Measurements from ENCODE around the gene PNPLA5.

The PNPLA5 gene

DNA sequence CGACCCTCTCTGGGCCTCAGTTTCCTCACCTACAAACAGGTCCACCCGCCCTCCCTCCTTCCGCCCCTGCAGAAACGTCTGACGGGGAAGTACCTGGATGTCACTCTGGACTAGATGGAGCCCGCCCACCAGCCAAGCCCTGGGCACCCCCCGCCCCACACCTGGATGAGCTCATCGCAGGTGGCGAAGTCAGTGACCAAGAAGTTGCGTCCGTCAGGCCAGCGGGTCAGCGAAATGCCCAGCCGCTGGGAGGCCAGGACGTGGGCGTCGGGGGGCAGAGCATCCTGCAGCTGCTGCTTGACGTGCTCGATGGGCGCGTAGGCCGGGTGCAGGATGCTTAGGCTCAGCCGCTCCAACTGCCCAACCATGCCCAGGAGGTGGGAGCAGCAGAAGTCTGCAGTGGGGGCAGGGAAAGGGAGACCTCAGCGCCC lies 897 bp downstream of the PNPLA5 start (continued):
- TF ChIP-seq BACH2 (CRISPR knock-in tag; IDR thresholded peaks at IDR 0.05; ENCODE audit: borderline replicate concordance) (no peak), SNAI2 (CRISPR knock-in tag; IDR thresholded peaks at IDR 0.05) (no peak), RARB (CRISPR knock-in tag; IDR thresholded peaks at IDR 0.05) (no peak), ZNF70 (CRISPR knock-in tag; IDR thresholded peaks at IDR 0.05) (no peak)
- TF ChIP-seq, protein P1, sequence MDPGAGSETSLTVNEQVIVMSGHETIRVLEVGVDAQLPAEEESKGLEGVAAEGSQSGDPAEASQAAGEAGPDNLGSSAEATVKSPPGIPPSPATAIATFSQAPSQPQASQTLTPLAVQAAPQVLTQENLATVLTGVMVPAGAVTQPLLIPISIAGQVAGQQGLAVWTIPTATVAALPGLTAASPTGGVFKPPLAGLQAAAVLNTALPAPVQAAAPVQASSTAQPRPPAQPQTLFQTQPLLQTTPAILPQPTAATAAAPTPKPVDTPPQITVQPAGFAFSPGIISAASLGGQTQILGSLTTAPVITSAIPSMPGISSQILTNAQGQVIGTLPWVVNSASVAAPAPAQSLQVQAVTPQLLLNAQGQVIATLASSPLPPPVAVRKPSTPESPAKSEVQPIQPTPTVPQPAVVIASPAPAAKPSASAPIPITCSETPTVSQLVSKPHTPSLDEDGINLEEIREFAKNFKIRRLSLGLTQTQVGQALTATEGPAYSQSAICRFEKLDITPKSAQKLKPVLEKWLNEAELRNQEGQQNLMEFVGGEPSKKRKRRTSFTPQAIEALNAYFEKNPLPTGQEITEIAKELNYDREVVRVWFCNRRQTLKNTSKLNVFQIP (CRISPR knock-in tag; IDR thresholded peaks at IDR 0.05; ENCODE audit: borderline replicate concordance, low read depth): no peak
- TF ChIP-seq, protein P2, sequence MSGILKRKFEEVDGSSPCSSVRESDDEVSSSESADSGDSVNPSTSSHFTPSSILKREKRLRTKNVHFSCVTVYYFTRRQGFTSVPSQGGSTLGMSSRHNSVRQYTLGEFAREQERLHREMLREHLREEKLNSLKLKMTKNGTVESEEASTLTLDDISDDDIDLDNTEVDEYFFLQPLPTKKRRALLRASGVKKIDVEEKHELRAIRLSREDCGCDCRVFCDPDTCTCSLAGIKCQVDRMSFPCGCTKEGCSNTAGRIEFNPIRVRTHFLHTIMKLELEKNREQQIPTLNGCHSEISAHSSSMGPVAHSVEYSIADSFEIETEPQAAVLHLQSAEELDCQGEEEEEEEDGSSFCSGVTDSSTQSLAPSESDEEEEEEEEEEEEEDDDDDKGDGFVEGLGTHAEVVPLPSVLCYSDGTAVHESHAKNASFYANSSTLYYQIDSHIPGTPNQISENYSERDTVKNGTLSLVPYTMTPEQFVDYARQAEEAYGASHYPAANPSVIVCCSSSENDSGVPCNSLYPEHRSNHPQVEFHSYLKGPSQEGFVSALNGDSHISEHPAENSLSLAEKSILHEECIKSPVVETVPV (CRISPR knock-in tag; IDR thresholded peaks at IDR 0.05): no peak

DNA sequence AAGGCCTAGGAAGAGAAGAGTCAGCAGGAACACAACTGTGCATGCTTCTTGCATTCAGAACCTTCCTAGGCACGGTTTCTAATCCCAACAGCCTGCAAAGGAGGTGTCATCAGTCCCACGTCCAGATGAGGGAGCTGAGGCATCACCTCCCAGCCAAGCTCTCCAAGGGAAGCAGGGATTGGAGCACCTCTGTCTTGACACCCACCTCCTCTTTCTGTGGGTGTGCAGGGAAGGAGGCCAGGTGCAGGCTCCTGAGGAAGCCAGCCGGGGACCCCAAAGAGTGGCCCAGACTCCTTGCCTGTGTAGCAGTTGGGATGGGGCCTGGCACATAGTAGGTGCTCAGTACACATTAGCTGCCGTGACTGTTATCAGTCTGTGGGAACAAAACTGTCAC lies 2.0 kb downstream of the PNPLA5 start:
- TF ChIP-seq CSDC2 (CRISPR knock-in tag; IDR thresholded peaks at IDR 0.05): no peak
- TF ChIP-seq TOX (CRISPR knock-in tag; IDR thresholded peaks at IDR 0.05; ENCODE audit: borderline replicate concordance): no peak
- no peak for TF ChIP-seq ESRRG (CRISPR knock-in tag; IDR thresholded peaks at IDR 0.05)
- no peak for TF ChIP-seq ARNTL (CRISPR knock-in tag; IDR thresholded peaks at IDR 0.05; ENCODE audit: borderline replicate concordance, low read depth)
- TF ChIP-seq, protein P3, sequence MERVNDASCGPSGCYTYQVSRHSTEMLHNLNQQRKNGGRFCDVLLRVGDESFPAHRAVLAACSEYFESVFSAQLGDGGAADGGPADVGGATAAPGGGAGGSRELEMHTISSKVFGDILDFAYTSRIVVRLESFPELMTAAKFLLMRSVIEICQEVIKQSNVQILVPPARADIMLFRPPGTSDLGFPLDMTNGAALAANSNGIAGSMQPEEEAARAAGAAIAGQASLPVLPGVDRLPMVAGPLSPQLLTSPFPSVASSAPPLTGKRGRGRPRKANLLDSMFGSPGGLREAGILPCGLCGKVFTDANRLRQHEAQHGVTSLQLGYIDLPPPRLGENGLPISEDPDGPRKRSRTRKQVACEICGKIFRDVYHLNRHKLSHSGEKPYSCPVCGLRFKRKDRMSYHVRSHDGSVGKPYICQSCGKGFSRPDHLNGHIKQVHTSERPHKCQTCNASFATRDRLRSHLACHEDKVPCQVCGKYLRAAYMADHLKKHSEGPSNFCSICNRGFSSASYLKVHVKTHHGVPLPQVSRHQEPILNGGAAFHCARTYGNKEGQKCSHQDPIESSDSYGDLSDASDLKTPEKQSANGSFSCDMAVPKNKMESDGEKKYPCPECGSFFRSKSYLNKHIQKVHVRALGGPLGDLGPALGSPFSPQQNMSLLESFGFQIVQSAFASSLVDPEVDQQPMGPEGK (CRISPR knock-in tag; IDR thresholded peaks at IDR 0.05; ENCODE audit: borderline replicate concordance): no peak
- TF ChIP-seq SNAI2 (CRISPR knock-in tag; IDR thresholded peaks at IDR 0.05): no peak
- TF ChIP-seq BACH2 (CRISPR knock-in tag; IDR thresholded peaks at IDR 0.05; ENCODE audit: borderline replicate concordance): no peak
- no peak for TF ChIP-seq ZFP30 (CRISPR knock-in tag; IDR thresholded peaks at IDR 0.05)
- no peak for TF ChIP-seq GLIS3 (CRISPR knock-in tag; IDR thresholded peaks at IDR 0.05)
- ATAC-seq: peak; percentile 56; the same call in 2 of the 3 replicates

DNA sequence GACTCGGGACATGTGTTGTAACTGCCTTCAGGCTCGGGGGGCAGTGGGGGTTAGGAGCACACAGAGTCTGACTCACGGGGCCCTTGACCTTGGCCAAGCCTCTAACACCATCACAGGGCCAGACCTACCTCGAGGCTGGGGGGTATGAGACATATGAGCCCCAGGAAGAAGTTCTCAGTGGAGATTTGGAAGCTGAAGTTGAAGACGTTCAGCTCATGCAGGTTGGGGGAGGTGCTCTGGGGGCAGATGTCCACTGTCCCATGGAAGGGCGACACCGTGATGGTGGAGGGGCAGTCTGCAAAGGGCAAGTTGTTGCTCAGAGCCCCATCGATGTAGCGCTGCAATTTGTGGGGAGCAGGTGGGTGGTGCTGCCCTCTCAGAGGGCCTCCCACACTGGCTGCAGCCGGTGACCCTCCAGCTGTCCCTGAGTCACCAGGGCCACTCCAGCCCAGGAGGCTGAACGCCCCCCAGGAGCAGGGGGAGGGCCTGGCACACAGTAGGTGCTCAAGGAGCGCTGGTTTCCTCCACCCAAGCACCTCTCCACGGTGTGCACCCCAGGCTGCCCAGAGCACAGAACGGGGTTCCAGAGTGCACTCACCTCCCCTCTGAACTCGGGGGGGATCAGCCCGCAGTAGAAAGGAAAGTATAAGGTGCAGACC lies 2.5 kb downstream of the PNPLA5 start:
- TF ChIP-seq ZNF8 (CRISPR knock-in tag; IDR thresholded peaks at IDR 0.05) (no peak), ZFP3 (CRISPR knock-in tag; IDR thresholded peaks at IDR 0.05) (no peak), GLIS3 (CRISPR knock-in tag; IDR thresholded peaks at IDR 0.05) (no peak), CSDC2 (CRISPR knock-in tag; IDR thresholded peaks at IDR 0.05) (no peak), TOX (CRISPR knock-in tag; IDR thresholded peaks at IDR 0.05; ENCODE audit: borderline replicate concordance) (no peak), BACH2 (CRISPR knock-in tag; IDR thresholded peaks at IDR 0.05; ENCODE audit: borderline replicate concordance) (no peak), ZFP30 (CRISPR knock-in tag; IDR thresholded peaks at IDR 0.05) (no peak), ZNF565 (CRISPR knock-in tag; conservative IDR thresholded peaks at IDR 0.05; ENCODE audit: low read depth) (no peak), ISL1 (CRISPR knock-in tag; IDR thresholded peaks at IDR 0.05) (no peak), TCF4 (CRISPR knock-in tag; IDR thresholded peaks at IDR 0.05; ENCODE audit: borderline replicate concordance) (no peak), ESRRG (CRISPR knock-in tag; IDR thresholded peaks at IDR 0.05) (no peak), ARNTL (CRISPR knock-in tag; IDR thresholded peaks at IDR 0.05; ENCODE audit: borderline replicate concordance, low read depth) (no peak), ZC3H10 (CRISPR knock-in tag; IDR thresholded peaks at IDR 0.05) (no peak), ZNF70 (CRISPR knock-in tag; IDR thresholded peaks at IDR 0.05) (no peak), PPARA (CRISPR knock-in tag; IDR thresholded peaks at IDR 0.05; ENCODE audit: borderline replicate concordance) (no peak), OSR1 (CRISPR knock-in tag; IDR thresholded peaks at IDR 0.05) (no peak)
- TF ChIP-seq, protein P3 (CRISPR knock-in tag; IDR thresholded peaks at IDR 0.05; ENCODE audit: borderline replicate concordance): no peak
- TF ChIP-seq, protein P4, sequence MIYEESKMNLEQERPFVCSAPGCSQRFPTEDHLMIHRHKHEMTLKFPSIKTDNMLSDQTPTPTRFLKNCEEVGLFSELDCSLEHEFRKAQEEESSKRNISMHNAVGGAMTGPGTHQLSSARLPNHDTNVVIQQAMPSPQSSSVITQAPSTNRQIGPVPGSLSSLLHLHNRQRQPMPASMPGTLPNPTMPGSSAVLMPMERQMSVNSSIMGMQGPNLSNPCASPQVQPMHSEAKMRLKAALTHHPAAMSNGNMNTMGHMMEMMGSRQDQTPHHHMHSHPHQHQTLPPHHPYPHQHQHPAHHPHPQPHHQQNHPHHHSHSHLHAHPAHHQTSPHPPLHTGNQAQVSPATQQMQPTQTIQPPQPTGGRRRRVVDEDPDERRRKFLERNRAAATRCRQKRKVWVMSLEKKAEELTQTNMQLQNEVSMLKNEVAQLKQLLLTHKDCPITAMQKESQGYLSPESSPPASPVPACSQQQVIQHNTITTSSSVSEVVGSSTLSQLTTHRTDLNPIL (CRISPR knock-in tag; IDR thresholded peaks at IDR 0.05; ENCODE audit: low read depth): no peak
- TF ChIP-seq, protein P5, sequence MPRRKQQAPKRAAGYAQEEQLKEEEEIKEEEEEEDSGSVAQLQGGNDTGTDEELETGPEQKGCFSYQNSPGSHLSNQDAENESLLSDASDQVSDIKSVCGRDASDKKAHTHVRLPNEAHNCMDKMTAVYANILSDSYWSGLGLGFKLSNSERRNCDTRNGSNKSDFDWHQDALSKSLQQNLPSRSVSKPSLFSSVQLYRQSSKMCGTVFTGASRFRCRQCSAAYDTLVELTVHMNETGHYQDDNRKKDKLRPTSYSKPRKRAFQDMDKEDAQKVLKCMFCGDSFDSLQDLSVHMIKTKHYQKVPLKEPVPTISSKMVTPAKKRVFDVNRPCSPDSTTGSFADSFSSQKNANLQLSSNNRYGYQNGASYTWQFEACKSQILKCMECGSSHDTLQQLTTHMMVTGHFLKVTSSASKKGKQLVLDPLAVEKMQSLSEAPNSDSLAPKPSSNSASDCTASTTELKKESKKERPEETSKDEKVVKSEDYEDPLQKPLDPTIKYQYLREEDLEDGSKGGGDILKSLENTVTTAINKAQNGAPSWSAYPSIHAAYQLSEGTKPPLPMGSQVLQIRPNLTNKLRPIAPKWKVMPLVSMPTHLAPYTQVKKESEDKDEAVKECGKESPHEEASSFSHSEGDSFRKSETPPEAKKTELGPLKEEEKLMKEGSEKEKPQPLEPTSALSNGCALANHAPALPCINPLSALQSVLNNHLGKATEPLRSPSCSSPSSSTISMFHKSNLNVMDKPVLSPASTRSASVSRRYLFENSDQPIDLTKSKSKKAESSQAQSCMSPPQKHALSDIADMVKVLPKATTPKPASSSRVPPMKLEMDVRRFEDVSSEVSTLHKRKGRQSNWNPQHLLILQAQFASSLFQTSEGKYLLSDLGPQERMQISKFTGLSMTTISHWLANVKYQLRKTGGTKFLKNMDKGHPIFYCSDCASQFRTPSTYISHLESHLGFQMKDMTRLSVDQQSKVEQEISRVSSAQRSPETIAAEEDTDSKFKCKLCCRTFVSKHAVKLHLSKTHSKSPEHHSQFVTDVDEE (CRISPR knock-in tag; IDR thresholded peaks at IDR 0.05): no peak
- TF ChIP-seq, protein P2 (CRISPR knock-in tag; IDR thresholded peaks at IDR 0.05): no peak
- ATAC-seq: no peak

Data from SK-N-SH treated with all-trans-retinoic acid at 6 μM for 48 hours (cell line).